ENCODE results near the gene ARMH3.
"Not testable (repeated sequence)": the region's sequence is repeated elsewhere in the genome, so short reads cannot be mapped to it uniquely, and the experiment has no call there.

Gene ARMH3

GRCh38 chr10:101993221-101993620 is 62.8 kb downstream of the ARMH3 start:
- in situ Hi-C loops (cut with MboI; ENCODE audit: low sequenced_read_pairs), result no loop called here

DNA sequence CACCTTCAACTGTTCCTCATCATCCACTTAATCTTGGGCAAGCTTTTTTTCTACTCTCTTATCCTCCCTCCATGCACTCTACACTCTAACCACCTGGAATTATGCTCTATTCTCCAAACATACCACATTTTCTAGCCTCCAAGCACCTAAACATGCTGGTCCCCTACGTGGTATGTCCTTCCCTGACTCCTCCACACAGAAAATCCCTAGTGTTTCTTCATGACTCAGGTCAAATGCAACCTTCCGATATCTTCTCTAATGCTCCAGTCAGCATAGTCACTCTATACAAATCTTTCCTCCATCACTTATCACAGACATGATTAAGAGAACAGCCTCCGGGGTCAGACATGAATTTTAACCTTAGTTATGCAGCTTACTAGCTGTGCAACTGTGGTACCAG is 68.8 kb downstream of the ARMH3 start:
- in situ Hi-C loops (cut with MboI; ENCODE audit: low sequenced_read_pairs), result no loop called here

GRCh38 chr10:101986624-101986971 is 69.4 kb downstream of the ARMH3 start:
- in situ Hi-C loops (cut with MboI; ENCODE audit: low sequenced_read_pairs), result no loop called here

- in situ Hi-C loops (cut with MboI; ENCODE audit: low sequenced_read_pairs), result not testable (repeated sequence)
These were observed 75.3 kb downstream of the ARMH3 start for GRCh38 chr10:101980677-101981076.

DNA sequence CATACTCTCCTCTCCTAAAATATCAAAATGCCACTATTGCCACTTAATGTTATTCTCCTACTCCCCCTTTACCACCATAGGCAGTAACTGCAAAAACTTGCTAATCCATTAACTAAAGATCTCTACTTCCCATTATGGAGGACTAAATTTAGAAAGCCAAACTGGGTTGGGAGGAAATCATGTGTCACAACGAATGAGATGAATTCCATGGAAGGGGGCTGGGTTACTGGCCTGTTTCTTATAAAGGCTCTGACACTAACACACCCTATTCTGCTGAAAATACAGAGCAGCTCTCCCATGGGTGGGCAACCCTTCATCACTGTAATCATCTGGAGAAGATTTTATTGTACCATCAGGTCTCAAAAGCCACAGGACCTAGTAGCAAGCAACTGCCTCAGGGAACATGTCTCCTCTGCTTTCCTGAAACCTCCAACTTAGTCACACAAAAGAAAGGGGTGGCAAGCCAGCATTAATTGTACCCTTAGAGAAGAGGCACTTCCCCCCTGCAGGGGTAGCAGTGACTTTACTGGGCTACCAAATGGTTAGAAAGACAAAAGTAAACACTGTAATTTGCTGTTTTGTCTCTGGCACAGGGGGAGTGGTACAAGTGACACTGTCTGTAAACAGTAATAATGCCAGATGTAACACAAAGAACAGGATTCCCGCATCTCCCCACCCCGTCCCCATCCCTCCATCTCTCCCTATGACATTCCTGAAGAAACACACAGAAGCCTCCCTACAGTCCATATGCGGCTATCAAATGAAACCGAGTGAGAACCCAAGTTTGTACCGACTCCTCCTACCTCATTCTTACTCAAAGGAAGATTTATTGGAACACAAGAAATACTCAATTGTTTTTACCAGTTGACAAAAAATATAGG is 81.6 kb downstream of the ARMH3 start:
- in situ Hi-C loops (cut with MboI; ENCODE audit: low sequenced_read_pairs), result no loop called here

- in situ Hi-C loops (cut with MboI; ENCODE audit: low sequenced_read_pairs), result no loop called here
These were observed 83.2 kb downstream of the ARMH3 start for GRCh38 chr10:101972761-101973160.

DNA sequence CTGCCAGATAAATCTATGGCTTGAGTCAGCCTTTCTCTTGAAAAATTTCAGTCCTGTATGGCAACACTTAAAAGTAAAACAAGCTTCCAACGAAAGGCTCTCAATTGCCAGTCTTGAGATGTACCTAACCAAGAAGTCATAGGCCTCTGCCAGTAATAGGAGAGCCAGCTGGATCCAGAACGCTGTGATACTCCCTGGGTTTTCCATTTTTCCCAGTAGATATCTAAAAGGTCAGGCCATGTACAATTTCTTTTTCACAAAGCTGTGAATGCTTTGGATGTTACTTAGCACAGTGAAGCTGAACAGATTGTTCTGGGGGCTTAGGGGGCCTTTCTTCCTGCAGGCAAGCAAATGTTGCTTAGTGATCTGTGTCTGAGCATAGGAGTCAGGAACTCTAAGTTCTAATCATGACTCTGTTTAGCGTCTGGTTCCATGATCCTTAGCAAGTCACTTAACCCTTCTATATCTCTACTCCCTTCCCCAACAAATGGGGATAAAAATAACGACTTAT is 86.5 kb downstream of the ARMH3 start:
- in situ Hi-C loops (cut with MboI; ENCODE audit: low sequenced_read_pairs), result no loop called here

DNA sequence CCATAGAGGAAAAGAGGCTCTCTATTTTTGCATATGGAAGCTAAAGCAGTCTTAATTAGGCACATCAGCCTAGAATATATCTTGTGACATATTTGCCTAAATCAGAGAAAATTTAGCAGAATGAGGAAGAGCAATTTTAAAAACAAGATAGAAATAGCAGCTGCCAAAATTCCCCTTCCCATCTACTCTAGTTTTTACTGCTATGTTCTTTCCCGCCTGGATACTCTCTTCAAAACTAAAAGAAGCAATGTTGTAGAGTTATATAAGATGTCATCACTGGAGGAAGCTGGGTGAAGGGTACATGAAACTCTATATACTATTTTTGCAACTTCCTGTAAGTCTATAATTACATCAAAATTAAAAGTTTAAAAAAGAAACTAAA is 87.0 kb downstream of the ARMH3 start:
- in situ Hi-C loops (cut with MboI; ENCODE audit: low sequenced_read_pairs), result no loop called here

DNA sequence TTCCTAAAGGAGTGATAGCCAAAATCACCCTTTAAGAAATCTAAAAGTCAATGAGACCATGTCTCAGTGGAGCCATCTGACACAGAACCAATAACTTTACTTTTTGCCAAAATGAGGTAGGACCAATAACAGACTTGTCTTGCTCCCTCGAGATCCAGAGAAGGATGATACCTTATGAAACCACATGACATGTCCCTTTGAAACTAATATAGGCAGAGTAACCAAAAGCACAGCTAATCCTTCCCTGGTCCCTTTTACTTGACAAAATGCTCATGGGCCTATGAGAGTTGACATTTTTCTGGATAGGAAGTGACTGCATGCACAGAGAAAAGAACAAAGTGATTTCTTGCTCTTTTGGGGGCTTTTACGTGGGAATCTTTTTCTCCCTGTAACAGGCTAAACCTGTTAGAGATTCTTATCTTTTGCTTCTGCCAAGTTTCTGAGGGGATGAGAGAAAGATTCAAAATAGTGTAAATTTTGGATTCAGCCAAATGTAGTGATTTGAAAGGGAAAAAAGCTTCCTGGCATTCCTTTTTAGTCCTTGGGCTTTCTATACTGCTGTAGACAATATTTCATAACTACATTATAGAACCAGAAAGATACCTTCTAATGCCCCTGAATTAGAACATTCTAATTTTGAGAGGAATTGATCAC is 87.6 kb downstream of the ARMH3 start:
- in situ Hi-C loops (cut with MboI; ENCODE audit: low sequenced_read_pairs), result no loop called here

DNA sequence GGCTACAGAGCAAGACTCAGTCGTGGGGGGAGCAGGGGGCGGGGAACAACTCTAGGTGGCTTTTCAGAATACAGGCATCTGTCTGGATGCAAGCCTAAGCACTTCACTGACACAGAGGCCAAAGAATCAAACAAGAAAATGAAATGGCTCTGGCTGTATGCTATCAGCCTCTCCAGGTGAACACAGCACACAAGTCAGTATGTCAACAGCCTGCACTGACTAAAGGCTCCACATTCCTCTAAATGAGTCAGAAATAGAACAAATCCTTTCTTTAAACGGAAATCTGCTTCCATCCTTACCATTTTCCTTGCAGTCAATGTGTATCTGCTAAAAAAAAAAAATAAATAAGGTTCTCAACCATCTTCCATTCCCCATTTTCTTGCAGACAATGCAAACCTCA is 88.3 kb downstream of the ARMH3 start:
- in situ Hi-C loops (cut with MboI; ENCODE audit: low sequenced_read_pairs), result no loop called here

DNA sequence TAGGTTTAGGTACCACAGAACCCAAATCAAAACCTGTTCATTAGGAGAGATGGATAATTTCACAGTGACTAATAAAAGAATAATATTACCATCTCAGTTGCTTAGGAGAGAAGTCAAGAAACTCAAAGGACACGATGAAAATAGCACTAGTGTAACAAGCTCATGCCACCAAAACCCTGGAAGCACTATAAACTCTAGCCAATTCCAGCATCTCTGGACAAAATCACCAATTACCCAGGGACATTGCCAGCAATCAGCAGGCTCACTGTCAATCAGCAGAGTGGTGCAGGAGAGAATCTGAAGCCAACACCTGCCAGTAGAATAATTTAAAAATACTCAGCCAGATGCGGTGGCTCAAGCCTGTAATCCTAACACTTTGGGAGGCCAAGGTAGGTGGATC is 88.9 kb downstream of the ARMH3 start:
- in situ Hi-C loops (cut with MboI; ENCODE audit: low sequenced_read_pairs), result no loop called here

DNA sequence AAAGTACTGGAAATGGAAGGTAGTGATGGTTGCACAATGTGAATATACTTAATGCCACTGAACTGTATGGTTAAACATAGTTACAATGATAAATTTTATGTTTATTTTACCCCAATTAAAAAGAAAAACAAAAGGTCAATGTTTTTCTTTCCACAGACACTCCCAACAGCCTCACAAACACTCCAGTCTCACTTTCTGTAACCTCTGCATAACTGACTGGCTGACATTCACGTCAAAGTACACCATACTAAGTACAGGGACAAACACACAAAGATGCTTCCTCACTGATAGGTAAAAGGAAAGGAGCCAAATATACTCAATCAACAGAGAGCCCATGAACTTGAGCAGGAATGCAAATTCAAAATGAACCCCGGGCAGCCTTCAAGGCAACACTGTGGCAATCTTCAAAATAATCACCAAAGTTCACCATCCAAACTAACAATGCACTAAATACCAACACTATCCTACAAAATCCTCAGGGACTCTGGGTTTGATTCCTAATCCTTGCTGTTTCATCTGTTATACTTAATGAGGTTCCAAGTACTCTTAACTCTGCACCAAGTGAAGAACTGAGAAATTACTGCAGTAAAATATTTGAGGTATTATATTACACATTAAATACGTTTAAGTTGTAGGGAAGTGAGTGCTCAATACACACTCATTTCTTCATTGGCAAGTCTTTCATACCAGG is 90.8 kb downstream of the ARMH3 start:
- in situ Hi-C loops (cut with MboI; ENCODE audit: low sequenced_read_pairs), result no loop called here

- in situ Hi-C loops (cut with MboI; ENCODE audit: low sequenced_read_pairs), result no loop called here
These were observed 94.1 kb downstream of the ARMH3 start for GRCh38 chr10:101961591-101962498.

GRCh38 chr10:101960879-101961395 is 95.0 kb downstream of the ARMH3 start:
- in situ Hi-C loops (cut with MboI; ENCODE audit: low sequenced_read_pairs), result no loop called here

DNA sequence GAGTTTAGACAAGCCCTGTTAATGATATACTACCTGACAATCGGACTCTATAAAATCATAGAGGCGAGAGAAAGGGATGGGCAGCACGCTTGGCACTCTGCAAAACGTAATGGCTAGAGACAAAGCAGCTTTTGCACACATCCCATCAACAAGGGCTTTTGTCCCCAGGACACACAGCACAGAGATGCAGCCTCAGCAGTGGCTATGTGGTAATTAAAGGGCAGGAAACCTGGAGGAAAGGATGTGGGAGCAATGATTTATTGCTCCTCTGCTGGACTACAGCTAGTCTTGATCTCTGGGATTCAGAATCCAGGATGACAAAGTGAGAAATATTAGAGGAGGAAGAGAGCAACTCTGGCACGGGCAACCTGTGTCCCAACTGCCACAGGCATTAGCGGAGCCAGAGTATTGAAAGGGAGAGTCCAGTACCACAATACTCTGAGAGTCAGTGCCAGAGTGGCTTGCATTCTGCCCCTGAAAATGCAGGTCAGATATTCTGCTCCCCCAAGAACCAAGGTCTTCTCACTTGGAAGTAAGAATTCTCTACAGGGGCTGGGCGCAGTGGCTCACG is 96.5 kb downstream of the ARMH3 start:
- in situ Hi-C loops (cut with MboI; ENCODE audit: low sequenced_read_pairs), result no loop called here

DNA sequence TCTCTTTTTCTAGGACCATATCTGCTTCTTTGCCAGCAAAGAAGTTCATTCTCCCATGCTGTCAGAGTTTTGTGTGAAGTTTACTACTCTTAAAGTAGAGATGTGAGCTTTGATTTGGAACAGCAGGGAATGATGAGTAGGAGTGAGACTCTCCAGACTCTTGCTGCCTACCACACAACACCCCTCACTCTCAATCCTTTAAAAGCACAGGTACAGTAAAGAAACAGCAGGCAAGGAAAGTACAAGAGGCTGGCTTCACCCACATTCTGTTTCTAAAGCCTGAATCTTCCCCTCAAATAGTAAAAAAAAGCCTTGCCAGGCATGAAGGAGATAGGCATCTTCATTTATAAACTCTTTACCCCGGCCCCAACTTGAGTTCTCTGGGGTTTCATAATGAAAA is 97.3 kb downstream of the ARMH3 start:
- in situ Hi-C loops (cut with MboI; ENCODE audit: low sequenced_read_pairs), result no loop called here

- in situ Hi-C loops (cut with MboI; ENCODE audit: low sequenced_read_pairs), result no loop called here
These were observed 99.1 kb downstream of the ARMH3 start for GRCh38 chr10:101956898-101957297.

- in situ Hi-C loops (cut with MboI; ENCODE audit: low sequenced_read_pairs), result no loop called here
These were observed 99.9 kb downstream of the ARMH3 start for GRCh38 chr10:101956117-101956516.

DNA sequence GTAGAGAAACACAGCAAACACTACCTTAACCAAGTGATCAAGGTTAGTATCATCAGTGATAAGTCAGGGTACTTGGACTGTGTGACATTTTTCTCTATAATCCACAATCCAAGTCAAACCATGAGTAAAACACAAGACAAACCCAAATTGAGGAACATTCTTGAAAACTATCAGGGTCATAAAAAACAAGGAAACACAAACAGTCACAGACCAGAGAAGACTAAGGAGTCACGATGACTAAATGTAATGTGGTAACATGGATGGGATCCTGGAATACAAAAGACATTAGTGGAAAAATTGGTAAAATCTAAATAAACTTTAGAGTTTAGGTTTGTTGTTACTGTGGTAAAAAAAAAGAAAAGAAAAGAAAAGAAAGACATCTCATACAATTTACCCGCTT is 103.8 kb downstream of the ARMH3 start:
- in situ Hi-C loops (cut with MboI; ENCODE audit: low sequenced_read_pairs), result no loop called here

GRCh38 chr10:101950213-101950612 is 105.8 kb downstream of the ARMH3 start:
- in situ Hi-C loops (cut with MboI; ENCODE audit: low sequenced_read_pairs), result no loop called here
